GM12878 (cell line): ENCODE measurements around the gene HEATR9.

Experiments
- CEBPB ChIP-seq, 2 experiments: fragments of 150-350 bp in 1 of 2; IDR thresholded peaks; 2 replicates each; pipeline ENCODE4 v1.6.1; 2012 to 2014; ENCODE audit warnings: low read depth in 2 of 2, low read length in 2 of 2, borderline replicate concordance in 1 of 2, inconsistent platforms in 1 of 2
- CREB1 ChIP-seq: IDR thresholded peaks from 2 replicates; pipeline ENCODE4 v1.6.1; 2012; ENCODE audit warnings: low read depth, mild to moderate bottlenecking, inconsistent platforms
- EZH2 ChIP-seq: IDR thresholded peaks from 2 replicates; pipeline ENCODE4 v1.6.1; 2012; ENCODE audit warnings: low read depth, mild to moderate bottlenecking, control low read depth, inconsistent platforms, low read length, borderline replicate concordance; ENCODE audit not compliant: control insufficient read depth
- FOXM1 ChIP-seq: IDR thresholded peaks from 2 replicates; pipeline ENCODE4 v1.6.1; 2012; ENCODE audit warnings: low read depth, mild to moderate bottlenecking, inconsistent platforms, low read length, moderate library complexity
- JUND ChIP-seq: IDR thresholded peaks from 2 replicates; pipeline ENCODE4 v1.6.1; 2012; ENCODE audit warnings: low read depth, mild to moderate bottlenecking, low read length, improper control_type of control experiment, moderate library complexity
- NFIC ChIP-seq: IDR thresholded peaks from 2 replicates; pipeline ENCODE4 v1.6.1; 2012; ENCODE audit warnings: low read depth, mild to moderate bottlenecking, inconsistent platforms, low read length, moderate library complexity
- POLR2A ChIP-seq: IDR thresholded peaks from 2 replicates; pipeline ENCODE4 v1.6.1; 2011; ENCODE audit warnings: low read depth, mild to moderate bottlenecking, low read length
- RFX5 ChIP-seq: IDR thresholded peaks from 2 replicates; pipeline ENCODE4 v1.6.1; 2011; ENCODE audit warnings: low read depth, low read length, improper control_type of control experiment
- STAT1 ChIP-seq: fragments of 450-650 bp; conservative IDR thresholded peaks from 2 replicates; pipeline ENCODE4 v1.6.1; 2014; ENCODE audit warnings: antibody characterized with exemption, mild to moderate bottlenecking
- YY1 ChIP-seq: IDR thresholded peaks from 2 replicates; pipeline ENCODE4 v1.6.1; 2011; ENCODE audit warnings: low read depth, mild to moderate bottlenecking, low read length
- TF ChIP-seq, protein P1 (sequence below), 3 experiments: IDR thresholded peaks in 2 of 3; conservative IDR thresholded peaks in 1 of 3; 2 replicates each; pipeline ENCODE4 v1.5.1; 2011; ENCODE audit warnings: low read depth in 3 of 3, low read length in 3 of 3, mild to moderate bottlenecking in 3 of 3, control low read depth in 2 of 3, moderate library complexity in 2 of 3, inconsistent platforms in 1 of 3, mixed read lengths in 1 of 3; ENCODE audit not compliant: control insufficient read depth in 2 of 3, insufficient read depth in 1 of 3; ENCODE audit errors: extremely low read depth in 1 of 3

DNA sequence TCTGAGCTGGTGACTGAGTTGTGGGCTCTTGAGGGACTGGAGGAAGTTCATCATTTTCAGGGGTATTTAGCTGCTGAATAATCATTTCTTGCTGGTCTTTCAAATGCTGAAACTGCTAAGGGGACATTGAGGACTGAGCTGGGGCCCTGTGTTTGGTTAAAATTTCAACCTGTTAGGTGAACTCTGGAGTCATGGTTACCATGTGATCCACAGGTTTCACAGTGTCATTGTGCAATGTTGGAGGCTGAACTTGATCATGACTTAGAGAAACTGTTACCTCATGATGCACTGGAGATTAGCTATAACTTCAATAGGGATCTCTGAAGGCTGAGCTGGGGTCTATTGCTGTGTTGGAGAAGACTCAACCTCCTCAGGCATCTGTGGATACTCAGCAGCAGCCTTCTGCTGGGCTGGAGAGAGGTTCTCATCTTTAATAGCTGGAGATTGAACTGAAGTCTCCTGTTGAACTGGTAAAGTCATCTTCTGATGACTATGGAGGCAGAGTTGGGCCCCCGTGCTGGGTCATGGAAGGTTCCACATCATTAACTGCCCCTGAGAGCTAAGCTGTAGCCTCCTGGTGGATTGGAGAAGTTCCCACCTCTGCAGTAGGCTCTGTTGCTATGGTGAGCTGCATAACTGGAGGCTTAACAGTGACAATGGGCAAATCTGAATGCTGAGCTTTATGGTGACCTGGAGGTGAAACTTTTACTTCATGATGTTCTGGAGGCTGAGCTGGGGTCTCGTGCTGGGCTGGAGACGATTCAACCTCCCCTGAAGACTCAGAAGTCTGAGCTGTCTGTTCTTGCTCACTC, 46.7 kb upstream of the HEATR9 start:
- TF ChIP-seq FOXM1 (no peak), JUND (no peak), POLR2A (no peak), STAT1 (no peak), NFIC (no peak), YY1 (no peak), EZH2 (no peak), CREB1 (no peak), CEBPB (IDR thresholded peaks at IDR 0.05; ENCODE audit: borderline replicate concordance in 1 of 2, low read depth in 2 of 2, low read length in 2 of 2) (no peak), RFX5 (no peak)
- TF ChIP-seq, protein P1, sequence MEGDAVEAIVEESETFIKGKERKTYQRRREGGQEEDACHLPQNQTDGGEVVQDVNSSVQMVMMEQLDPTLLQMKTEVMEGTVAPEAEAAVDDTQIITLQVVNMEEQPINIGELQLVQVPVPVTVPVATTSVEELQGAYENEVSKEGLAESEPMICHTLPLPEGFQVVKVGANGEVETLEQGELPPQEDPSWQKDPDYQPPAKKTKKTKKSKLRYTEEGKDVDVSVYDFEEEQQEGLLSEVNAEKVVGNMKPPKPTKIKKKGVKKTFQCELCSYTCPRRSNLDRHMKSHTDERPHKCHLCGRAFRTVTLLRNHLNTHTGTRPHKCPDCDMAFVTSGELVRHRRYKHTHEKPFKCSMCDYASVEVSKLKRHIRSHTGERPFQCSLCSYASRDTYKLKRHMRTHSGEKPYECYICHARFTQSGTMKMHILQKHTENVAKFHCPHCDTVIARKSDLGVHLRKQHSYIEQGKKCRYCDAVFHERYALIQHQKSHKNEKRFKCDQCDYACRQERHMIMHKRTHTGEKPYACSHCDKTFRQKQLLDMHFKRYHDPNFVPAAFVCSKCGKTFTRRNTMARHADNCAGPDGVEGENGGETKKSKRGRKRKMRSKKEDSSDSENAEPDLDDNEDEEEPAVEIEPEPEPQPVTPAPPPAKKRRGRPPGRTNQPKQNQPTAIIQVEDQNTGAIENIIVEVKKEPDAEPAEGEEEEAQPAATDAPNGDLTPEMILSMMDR (IDR thresholded peaks at IDR 0.05 in 2 of 3, conservative IDR thresholded peaks at IDR 0.05 in 1 of 3; ENCODE audit: control insufficient read depth in 2 of 3, extremely low read depth in 1 of 3, insufficient read depth in 1 of 3, low read depth in 3 of 3, low read length in 3 of 3) = no peak
